ENCODE results near the gene CELF1.

Gene CELF1

GRCh38 chr11:47443028-47443700 lies 109.8 kb downstream of the CELF1 start:
- H3K4me3 ChIP-seq (ENCODE audit: low read length) = no peak overlapping the region
- H3K9ac ChIP-seq (ENCODE audit: low read length) = no peak overlapping the region
- H3K4me1 ChIP-seq (ENCODE audit: control insufficient read depth, insufficient read depth, low read length) = no peaks in the 10 kb centered on the region
- H3K27me3 ChIP-seq (ENCODE audit: control insufficient read depth, insufficient read depth, low read length) = no peaks in the 10 kb centered on the region
- no peak overlapping the region for H3K27ac ChIP-seq (ENCODE audit: low read depth, low read length)
- H3K36me3 ChIP-seq (ENCODE audit: control insufficient read depth, insufficient read depth, low read length) = no peaks in the 10 kb centered on the region

DNA sequence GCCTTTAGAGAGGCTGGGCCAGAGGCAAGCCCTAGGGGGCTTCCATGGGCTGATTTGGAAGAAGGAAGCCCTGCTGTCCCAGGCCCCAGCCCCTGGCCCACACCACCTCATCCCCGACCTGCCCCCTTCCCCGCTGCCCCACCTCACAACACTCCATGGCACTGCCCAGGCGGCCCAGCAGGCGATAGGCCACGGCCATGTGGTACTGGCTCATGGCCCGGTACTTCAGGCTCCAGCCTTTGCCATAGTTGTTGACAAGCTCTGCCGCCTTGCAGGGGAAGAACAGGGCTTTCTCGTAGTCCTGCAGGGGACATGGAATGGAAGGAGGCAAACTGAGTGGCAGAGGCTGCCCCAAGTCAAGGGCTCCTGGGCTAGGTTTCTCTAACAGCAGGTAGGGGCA lies 110.4 kb downstream of the CELF1 start:
- Histone ChIP-seq H3K36me3 (ENCODE audit: control insufficient read depth, insufficient read depth, low read length) (no peaks in the 10 kb centered on the region), H3K27me3 (ENCODE audit: control insufficient read depth, insufficient read depth, low read length) (no peaks in the 10 kb centered on the region), H3K4me3 (ENCODE audit: low read length) (no peak overlapping the region), H3K4me1 (ENCODE audit: control insufficient read depth, insufficient read depth, low read length) (no peaks in the 10 kb centered on the region), H3K27ac (ENCODE audit: low read depth, low read length) (no peak overlapping the region), H3K9ac (ENCODE audit: low read length) (no peak overlapping the region)

GRCh38 chr11:47441421-47441820 lies 111.5 kb downstream of the CELF1 start:
- H3K9ac ChIP-seq (ENCODE audit: low read length) = no peak overlapping the region
- no peak overlapping the region for H3K27ac ChIP-seq (ENCODE audit: low read depth, low read length)
- H3K27me3 ChIP-seq (ENCODE audit: control insufficient read depth, insufficient read depth, low read length) = no peaks in the 10 kb centered on the region
- H3K4me3 ChIP-seq (ENCODE audit: low read length) = no peak overlapping the region
- H3K36me3 ChIP-seq (ENCODE audit: control insufficient read depth, insufficient read depth, low read length) = no peaks in the 10 kb centered on the region
- H3K4me1 ChIP-seq (ENCODE audit: control insufficient read depth, insufficient read depth, low read length) = no peaks in the 10 kb centered on the region

DNA sequence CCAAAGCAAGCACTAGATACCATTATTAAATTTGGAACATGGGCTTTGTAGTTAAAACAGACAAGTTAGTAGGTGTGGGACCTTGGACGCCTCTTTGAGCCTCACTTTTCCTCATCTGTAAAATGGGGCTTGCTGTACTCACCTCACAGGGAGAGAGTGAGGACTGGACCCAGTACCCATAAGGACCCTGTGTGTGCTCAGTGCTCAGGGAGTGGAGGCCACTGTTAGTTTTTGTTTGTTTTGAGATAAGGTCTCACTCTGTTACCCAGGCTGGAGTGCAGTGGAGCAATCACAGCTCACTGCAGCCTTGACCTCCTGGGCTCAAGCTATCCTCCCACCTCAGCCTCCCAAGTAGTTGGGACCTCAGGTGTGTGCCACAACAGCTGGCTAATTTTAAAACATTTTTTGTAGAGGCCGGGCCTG lies 112.9 kb downstream of the CELF1 start:
- Histone ChIP-seq H3K27ac (ENCODE audit: low read depth, low read length) (no peak overlapping the region), H3K27me3 (ENCODE audit: control insufficient read depth, insufficient read depth, low read length) (no peaks in the 10 kb centered on the region), H3K9ac (ENCODE audit: low read length) (no peak overlapping the region), H3K36me3 (ENCODE audit: control insufficient read depth, insufficient read depth, low read length) (no peaks in the 10 kb centered on the region), H3K4me3 (ENCODE audit: low read length) (no peak overlapping the region), H3K4me1 (ENCODE audit: control insufficient read depth, insufficient read depth, low read length) (no peaks in the 10 kb centered on the region)

- no peak overlapping the region for H3K27ac ChIP-seq (ENCODE audit: low read depth, low read length)
These were observed 114.2 kb downstream of the CELF1 start for GRCh38 chr11:47438721-47439120.

GRCh38 chr11:47437746-47438418 lies 115.0 kb downstream of the CELF1 start:
- H3K27me3 ChIP-seq (ENCODE audit: control insufficient read depth, insufficient read depth, low read length) = no peaks in the 10 kb centered on the region
- no peaks in the 10 kb centered on the region for H3K36me3 ChIP-seq (ENCODE audit: control insufficient read depth, insufficient read depth, low read length)
- H3K4me1 ChIP-seq (ENCODE audit: control insufficient read depth, insufficient read depth, low read length) = no peaks in the 10 kb centered on the region
- H3K4me3 ChIP-seq (ENCODE audit: low read length) = no peak overlapping the region
- H3K27ac ChIP-seq (ENCODE audit: low read depth, low read length) = no peak overlapping the region
- no peak overlapping the region for H3K9ac ChIP-seq (ENCODE audit: low read length)

More at GRCh38 chr11:47438721-47439120, 114.2 kb downstream of the CELF1 start:
- Histone ChIP-seq H3K36me3 (ENCODE audit: control insufficient read depth, insufficient read depth, low read length) (no peaks in the 10 kb centered on the region), H3K4me1 (ENCODE audit: control insufficient read depth, insufficient read depth, low read length) (no peaks in the 10 kb centered on the region), H3K9ac (ENCODE audit: low read length) (no peak overlapping the region), H3K27me3 (ENCODE audit: control insufficient read depth, insufficient read depth, low read length) (no peaks in the 10 kb centered on the region), H3K4me3 (ENCODE audit: low read length) (no peak overlapping the region)

DNA sequence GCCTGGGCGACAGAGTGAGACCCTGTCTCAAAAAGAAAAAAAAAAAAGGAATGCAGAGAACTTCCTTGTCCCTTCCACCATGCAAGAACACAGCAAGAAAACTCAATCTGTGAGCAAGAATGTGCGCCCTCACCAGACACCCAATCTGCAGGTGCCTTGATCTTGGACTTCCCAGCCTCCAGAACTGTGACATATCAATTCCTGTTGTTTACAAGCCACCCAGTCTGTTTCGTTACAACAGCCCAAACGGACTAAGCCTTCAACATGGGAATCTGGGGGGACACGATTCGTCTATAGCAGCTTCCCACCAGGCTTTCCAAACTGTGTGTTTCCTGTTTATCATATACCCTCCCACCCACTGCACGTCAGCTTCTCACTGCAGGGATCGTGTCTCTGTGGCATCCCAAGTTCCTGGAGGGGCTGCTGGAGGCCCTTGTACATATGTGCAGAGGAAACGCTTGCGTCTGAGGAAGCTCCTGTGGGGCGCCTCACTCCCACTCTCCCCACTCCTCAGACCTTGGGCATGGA lies 115.7 kb downstream of the CELF1 start:
- H3K9ac ChIP-seq (ENCODE audit: low read length) = no peak overlapping the region
- no peaks in the 10 kb centered on the region for H3K27me3 ChIP-seq (ENCODE audit: control insufficient read depth, insufficient read depth, low read length)
- no peak overlapping the region for H3K4me3 ChIP-seq (ENCODE audit: low read length)
- H3K4me1 ChIP-seq (ENCODE audit: control insufficient read depth, insufficient read depth, low read length) = no peaks in the 10 kb centered on the region
- H3K36me3 ChIP-seq (ENCODE audit: control insufficient read depth, insufficient read depth, low read length) = no peaks in the 10 kb centered on the region
- H3K27ac ChIP-seq (ENCODE audit: low read depth, low read length) = no peak overlapping the region

DNA sequence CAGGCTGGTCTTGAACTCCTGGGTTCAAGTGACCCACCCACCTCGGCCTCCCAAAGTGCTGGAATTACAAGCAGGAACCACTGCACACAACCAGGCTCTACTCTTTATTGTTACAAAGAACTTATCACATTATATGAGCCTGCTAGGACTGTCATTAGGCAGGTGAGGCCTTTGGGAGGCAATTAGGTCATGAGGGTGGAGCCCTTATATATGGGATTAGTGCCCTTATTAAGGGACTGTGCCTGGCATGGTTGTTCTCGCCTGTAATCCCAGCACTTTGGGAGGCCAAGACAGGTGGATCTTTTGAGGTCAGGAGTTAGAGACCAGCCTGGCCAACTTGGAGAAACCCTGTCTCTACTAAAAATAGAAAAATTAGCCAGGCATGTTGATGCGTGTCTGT lies 116.2 kb downstream of the CELF1 start:
- Histone ChIP-seq H3K27me3 (ENCODE audit: control insufficient read depth, insufficient read depth, low read length) (no peaks in the 10 kb centered on the region), H3K27ac (ENCODE audit: low read depth, low read length) (no peak overlapping the region), H3K4me3 (ENCODE audit: low read length) (no peak overlapping the region), H3K4me1 (ENCODE audit: control insufficient read depth, insufficient read depth, low read length) (no peaks in the 10 kb centered on the region), H3K36me3 (ENCODE audit: control insufficient read depth, insufficient read depth, low read length) (no peaks in the 10 kb centered on the region), H3K9ac (ENCODE audit: low read length) (no peak overlapping the region)

DNA sequence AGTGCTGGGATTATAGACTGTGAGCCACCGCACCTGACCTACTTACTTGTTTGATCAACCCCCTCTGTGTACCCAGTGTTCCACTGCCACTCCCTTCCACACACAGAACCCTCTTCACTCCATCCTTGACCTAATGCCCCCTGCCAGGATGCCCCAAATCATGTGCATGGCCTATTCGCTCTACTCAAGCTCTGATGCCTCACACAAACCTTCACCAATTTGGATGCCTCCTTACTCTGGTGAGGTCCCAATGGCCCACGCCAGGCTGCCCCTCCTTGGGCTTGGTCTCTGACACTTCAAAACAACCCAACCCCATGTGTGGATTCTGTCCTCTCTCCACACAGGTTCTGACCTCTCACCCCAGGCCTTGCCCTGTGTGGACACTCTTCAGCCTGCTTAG lies 117.2 kb downstream of the CELF1 start:
- Histone ChIP-seq H3K27me3 (ENCODE audit: control insufficient read depth, insufficient read depth, low read length) (no peaks in the 10 kb centered on the region), H3K9ac (ENCODE audit: low read length) (no peak overlapping the region)

GRCh38 chr11:47434011-47434786 lies 118.7 kb downstream of the CELF1 start:
- no peak overlapping the region for H3K27ac ChIP-seq (ENCODE audit: low read depth, low read length)
- H3K36me3 ChIP-seq (ENCODE audit: control insufficient read depth, insufficient read depth, low read length) = no peaks in the 10 kb centered on the region
- no peaks in the 10 kb centered on the region for H3K27me3 ChIP-seq (ENCODE audit: control insufficient read depth, insufficient read depth, low read length)
- no peaks in the 10 kb centered on the region for H3K4me1 ChIP-seq (ENCODE audit: control insufficient read depth, insufficient read depth, low read length)
- H3K4me3 ChIP-seq (ENCODE audit: low read length) = no peak overlapping the region
- H3K9ac ChIP-seq (ENCODE audit: low read length) = no peak overlapping the region

More for the DNA sequence above, 117.2 kb downstream of the CELF1 start:
- H3K4me1 ChIP-seq (ENCODE audit: control insufficient read depth, insufficient read depth, low read length) = no peaks in the 10 kb centered on the region
- no peak overlapping the region for H3K4me3 ChIP-seq (ENCODE audit: low read length)
- H3K36me3 ChIP-seq (ENCODE audit: control insufficient read depth, insufficient read depth, low read length) = no peaks in the 10 kb centered on the region
- no peak overlapping the region for H3K27ac ChIP-seq (ENCODE audit: low read depth, low read length)

DNA sequence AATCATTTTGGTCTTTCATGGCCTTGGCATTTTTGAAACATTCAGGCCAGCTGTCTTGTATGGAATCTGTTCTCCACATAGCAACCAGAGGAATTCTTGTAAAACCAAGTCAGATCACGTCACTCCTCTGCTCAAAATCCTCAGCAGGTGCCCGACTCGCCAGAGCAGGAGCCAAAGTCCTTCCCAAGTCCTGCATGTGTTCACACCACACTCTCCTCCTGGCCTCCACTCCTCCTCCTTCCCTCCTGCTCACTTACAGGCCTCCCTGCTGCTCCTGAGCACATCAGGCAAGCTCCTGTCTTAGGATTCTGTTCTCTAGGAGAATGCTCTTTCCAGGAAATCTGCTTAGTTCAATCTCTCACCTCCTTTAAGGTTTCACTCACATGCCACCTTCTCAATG lies 119.8 kb downstream of the CELF1 start:
- no peaks in the 10 kb centered on the region for H3K4me1 ChIP-seq (ENCODE audit: control insufficient read depth, insufficient read depth, low read length)
- no peaks in the 10 kb centered on the region for H3K36me3 ChIP-seq (ENCODE audit: control insufficient read depth, insufficient read depth, low read length)
- H3K9ac ChIP-seq (ENCODE audit: low read length) = no peak overlapping the region
- H3K27ac ChIP-seq (ENCODE audit: low read depth, low read length) = no peak overlapping the region
- H3K27me3 ChIP-seq (ENCODE audit: control insufficient read depth, insufficient read depth, low read length) = no peaks in the 10 kb centered on the region
- H3K4me3 ChIP-seq (ENCODE audit: low read length) = no peak overlapping the region

DNA sequence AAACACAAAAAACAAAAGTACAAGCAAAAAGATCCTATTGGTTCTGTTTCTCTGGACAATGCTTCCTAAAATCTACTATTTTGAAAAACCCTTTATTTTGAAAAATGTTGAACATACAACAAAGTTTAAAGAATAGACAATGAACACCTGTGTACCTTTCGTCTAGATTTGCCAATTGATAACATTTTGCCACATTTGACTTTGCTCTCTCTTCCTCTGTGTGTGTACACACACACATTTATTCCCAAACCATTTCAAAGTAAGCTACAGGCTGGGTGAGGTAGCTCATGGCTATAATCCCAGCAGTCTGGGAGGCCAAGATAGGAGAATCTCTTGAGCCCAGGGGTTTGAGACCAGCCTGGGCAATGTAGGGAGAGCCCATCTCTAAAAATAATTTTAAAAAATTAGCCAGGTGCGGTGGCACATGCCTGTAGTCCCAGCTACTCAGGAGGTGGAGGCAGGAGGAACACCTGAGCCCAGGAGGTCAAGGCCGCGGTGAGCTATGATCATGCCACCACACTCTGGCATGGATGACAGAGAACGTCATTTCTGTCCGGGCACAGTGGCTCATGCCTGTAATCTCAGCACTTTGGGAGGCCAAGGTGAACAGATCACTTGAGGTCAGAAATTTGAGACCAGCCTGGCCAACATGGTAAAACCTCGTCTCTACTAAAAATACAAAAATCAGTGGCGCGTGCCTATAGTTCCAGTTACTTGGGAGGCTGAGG lies 121.4 kb downstream of the CELF1 start:
- Histone ChIP-seq H3K27me3 (ENCODE audit: control insufficient read depth, insufficient read depth, low read length) (no peaks in the 10 kb centered on the region), H3K4me3 (ENCODE audit: low read length) (no peak overlapping the region), H3K27ac (ENCODE audit: low read depth, low read length) (no peak overlapping the region), H3K4me1 (ENCODE audit: control insufficient read depth, insufficient read depth, low read length) (no peaks in the 10 kb centered on the region), H3K9ac (ENCODE audit: low read length) (no peak overlapping the region), H3K36me3 (ENCODE audit: control insufficient read depth, insufficient read depth, low read length) (no peaks in the 10 kb centered on the region)

Data from rectal smooth muscle tissue (tissue), 1 donor.